ENCODE results near the gene SYT4. TPM values are rescaled to one million over a fixed set of nuclear protein-coding genes. Genes with fewer than 3 reads are reported as not detected.

SYT4 gene
- not detected in 5 replicates for total RNA-seq (2022; extraction: Qiagen RNA extraction)

GRCh38 chr18:43277164-43277600 lies at the start of gene SYT4:
Gene SYT4, minus strand, starts transcription at chr18:43277490. Its CDS starts 209 bp downstream, at chr18:43277281.

Other genes with a start within 250 kb of the SYT4 start
- gene RIT2, start 161.8 kb downstream of the SYT4 start, total RNA-seq (2022; extraction: Qiagen RNA extraction): not detected in 5 replicates

Measured in A549 treated with CORT108297 at 1 μM for 4 hours (cell line).